ENCODE results near the gene MAP2K5. TPM values are rescaled to one million over a fixed set of nuclear protein-coding genes. Genes with fewer than 3 reads are reported as not detected.

The MAP2K5 gene
- total and polyA plus RNA-seq, 10 of the 15 experiments (the other 5 are each of a cell fraction or from before 2014, with no cell fraction given): 1.3 to 19.4 (median 9.6) TPM

DNA sequence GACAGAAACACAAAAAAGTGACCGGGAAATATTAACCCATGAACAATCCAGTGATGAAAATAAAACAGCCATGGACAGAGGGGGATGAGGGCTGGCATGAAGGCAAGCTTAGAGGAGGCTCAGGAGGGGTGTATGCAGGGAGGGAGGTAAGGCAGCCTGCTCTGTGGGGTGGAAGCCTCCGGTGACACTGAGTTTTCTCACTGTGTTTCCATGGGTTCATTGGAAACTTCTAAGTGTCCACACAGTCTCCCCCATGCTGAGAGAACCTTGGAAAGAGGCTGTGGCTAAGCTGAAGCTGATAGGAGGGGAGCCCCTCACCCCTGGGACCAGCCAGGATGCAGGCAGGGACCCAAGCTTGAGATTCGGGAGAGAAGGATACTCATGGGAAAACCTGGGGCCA lies 276.0 kb downstream of the MAP2K5 start:
- CTCF ChIA-PET: interaction anchor here (0.8 to 1.1 kb wide), 3 partner anchors 14 to 362 kb away, joined by 3 read pairs; no protein-coding TSS in a partner anchor
- no peak for ATAC-seq
- POLR2A ChIA-PET: interaction anchor here (0.6 kb wide), 1 partner anchor 97 kb away, joined by 4 read pairs; no protein-coding TSS in a partner anchor
- intact Hi-C loops (cut with micrococcal nuclease; ENCODE audit: unreplicated experiment) (no loop called here), in situ Hi-C loops (cut with MboI) (no loop called here)
- no peak overlapping the region for H3K27ac ChIP-seq (ENCODE audit: control insufficient read depth, insufficient read depth)
- no peaks in the 10 kb centered on the region for H4K20me1 ChIP-seq (ENCODE audit: control insufficient read depth, insufficient read depth)
- H3K4me3 ChIP-seq: no peak overlapping the region
- no peaks in the 10 kb centered on the region; the same call in 2 of the 3 replicates for H3K9me3 ChIP-seq (replicated peaks; ENCODE audit: control insufficient read depth, insufficient read depth, low read length)
- H3K36me3 ChIP-seq (ENCODE audit: control insufficient read depth in 2 of 2, insufficient read depth in 2 of 2, low read length in 1 of 2): no peaks in the 10 kb centered on the region
- no peaks in the 10 kb centered on the region for H3K79me2 ChIP-seq (ENCODE audit: control insufficient read depth, insufficient read depth, low read length)
- BruUV-seq (replicated peaks): no TSS peak
- no peaks in the 10 kb centered on the region for H3K4me1 ChIP-seq (ENCODE audit: control insufficient read depth, insufficient read depth, low read length)
- peaks cover 13 to 16% of the 10 kb centered on the region in 2 experiments for H3K27me3 ChIP-seq (replicated peaks in 1 of 2; ENCODE audit: control insufficient read depth in 2 of 2, insufficient read depth in 2 of 2, low read length in 1 of 2)
- no peak overlapping the region for H2AFZ ChIP-seq (ENCODE audit: control insufficient read depth, low read depth, low read length)
- RAD21 ChIA-PET (ENCODE audit: unreplicated experiment): no interaction called here
- DNase-seq (ENCODE audit: low read depth, low spot score): no peak
- WGBS (ENCODE audit: insufficient coverage, insufficient replicate concordance, low lambda C conversion rate, missing lambda C conversion rate): 86% methylated on average over 3 of the region's 3 CpGs
- SMC1A ChIA-PET (ENCODE audit: uncharacterized antibody, unreplicated experiment): interaction anchor here (1.2 to 2.0 kb wide), 2 partner anchors 32 to 34 kb away, joined by 3 to 4 read pairs; no protein-coding TSS in a partner anchor
- no peak overlapping the region for H3K9ac ChIP-seq (ENCODE audit: control insufficient read depth, insufficient read depth, low read length)
- H3K4me2 ChIP-seq (ENCODE audit: control insufficient read depth, insufficient read depth): no peak overlapping the region
- TF ChIP-seq, protein P1, sequence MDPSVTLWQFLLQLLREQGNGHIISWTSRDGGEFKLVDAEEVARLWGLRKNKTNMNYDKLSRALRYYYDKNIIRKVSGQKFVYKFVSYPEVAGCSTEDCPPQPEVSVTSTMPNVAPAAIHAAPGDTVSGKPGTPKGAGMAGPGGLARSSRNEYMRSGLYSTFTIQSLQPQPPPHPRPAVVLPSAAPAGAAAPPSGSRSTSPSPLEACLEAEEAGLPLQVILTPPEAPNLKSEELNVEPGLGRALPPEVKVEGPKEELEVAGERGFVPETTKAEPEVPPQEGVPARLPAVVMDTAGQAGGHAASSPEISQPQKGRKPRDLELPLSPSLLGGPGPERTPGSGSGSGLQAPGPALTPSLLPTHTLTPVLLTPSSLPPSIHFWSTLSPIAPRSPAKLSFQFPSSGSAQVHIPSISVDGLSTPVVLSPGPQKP (IDR thresholded peaks at IDR 0.05; ENCODE audit: low read depth, low read length): no peak
- no peak for TF ChIP-seq ZNF207 (IDR thresholded peaks at IDR 0.05; ENCODE audit: borderline replicate concordance)
- TF ChIP-seq SMAD5 (IDR thresholded peaks at IDR 0.05; ENCODE audit: low read depth): no peak
- FAIRE-seq: no peak

DNA sequence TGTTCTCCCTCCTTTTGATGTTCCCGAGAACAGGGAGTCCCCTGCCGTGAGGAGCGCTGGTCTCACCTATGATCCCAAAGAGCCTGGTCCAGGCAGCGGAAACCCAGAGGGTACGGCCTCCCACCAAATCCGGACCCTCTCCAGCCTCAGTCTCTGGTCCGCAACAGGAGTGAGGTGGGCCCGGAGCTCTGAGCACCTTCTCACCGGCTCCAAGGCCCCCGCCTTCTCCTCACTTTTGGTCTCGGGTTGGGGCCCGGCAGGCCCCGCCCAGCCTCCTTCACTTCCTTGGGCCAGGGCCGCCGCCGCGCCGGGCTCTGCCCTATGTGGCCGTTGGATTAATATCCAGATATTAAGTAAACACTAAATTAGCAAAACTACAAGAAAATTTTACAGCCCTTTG lies 277.1 kb downstream of the MAP2K5 start:
- ChIA-PET CTCF (no interaction called here), SMC1A (ENCODE audit: uncharacterized antibody, unreplicated experiment) (interaction anchor here (1.2 kb wide), 1 partner anchor 34 kb away, joined by 3 read pairs; no protein-coding TSS in a partner anchor), POLR2A (no interaction called here), RAD21 (ENCODE audit: unreplicated experiment) (no interaction called here)
- peaks cover 15 to 23% of the 10 kb centered on the region in 2 experiments for H3K27me3 ChIP-seq (replicated peaks in 1 of 2; ENCODE audit: control insufficient read depth in 2 of 2, insufficient read depth in 2 of 2, low read length in 1 of 2)
- no peak for ATAC-seq
- no peaks in the 10 kb centered on the region for H3K4me1 ChIP-seq (ENCODE audit: control insufficient read depth, insufficient read depth, low read length)
- no peak overlapping the region for H2AFZ ChIP-seq (ENCODE audit: control insufficient read depth, low read depth, low read length)
- H3K4me3 ChIP-seq: no peak overlapping the region
- no peaks in the 10 kb centered on the region; the same call in 2 of the 3 replicates for H3K9me3 ChIP-seq (replicated peaks; ENCODE audit: control insufficient read depth, insufficient read depth, low read length)
- no peak overlapping the region for H3K27ac ChIP-seq (ENCODE audit: control insufficient read depth, insufficient read depth)
- no peak overlapping the region for H3K4me2 ChIP-seq (ENCODE audit: control insufficient read depth, insufficient read depth)
- H3K79me2 ChIP-seq (ENCODE audit: control insufficient read depth, insufficient read depth, low read length): no peaks in the 10 kb centered on the region
- BruUV-seq (replicated peaks): no TSS peak
- DNase-seq (ENCODE audit: low read depth, low spot score): no peak
- H3K36me3 ChIP-seq (ENCODE audit: control insufficient read depth in 2 of 2, insufficient read depth in 2 of 2, low read length in 1 of 2): no peaks in the 10 kb centered on the region
- H4K20me1 ChIP-seq (ENCODE audit: control insufficient read depth, insufficient read depth): no peaks in the 10 kb centered on the region
- no peak for FAIRE-seq
- in situ Hi-C loops (cut with MboI): no loop called here
- no peak overlapping the region for H3K9ac ChIP-seq (ENCODE audit: control insufficient read depth, insufficient read depth, low read length)
- WGBS (ENCODE audit: insufficient coverage, insufficient replicate concordance, low lambda C conversion rate, missing lambda C conversion rate): 41% methylated on average over 16 of the region's 19 CpGs
- intact Hi-C loops (cut with micrococcal nuclease; ENCODE audit: unreplicated experiment): no loop called here
- TF ChIP-seq ZSCAN29 (IDR thresholded peaks at IDR 0.05): no peak
- TF ChIP-seq, protein P2, sequence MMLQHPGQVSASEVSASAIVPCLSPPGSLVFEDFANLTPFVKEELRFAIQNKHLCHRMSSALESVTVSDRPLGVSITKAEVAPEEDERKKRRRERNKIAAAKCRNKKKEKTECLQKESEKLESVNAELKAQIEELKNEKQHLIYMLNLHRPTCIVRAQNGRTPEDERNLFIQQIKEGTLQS (IDR thresholded peaks at IDR 0.05; ENCODE audit: borderline replicate concordance, extremely low read depth, low read depth, low read length): no peak
- no peak for TF ChIP-seq PAX5 (IDR thresholded peaks at IDR 0.05; ENCODE audit: borderline replicate concordance, low read depth, low read length)
- no peak for TF ChIP-seq TARDBP (IDR thresholded peaks at IDR 0.05; ENCODE audit: borderline replicate concordance)
- no peak for TF ChIP-seq MEF2A (IDR thresholded peaks at IDR 0.05; ENCODE audit: insufficient read depth, low read depth, low read length)
- TF ChIP-seq, protein P1 (IDR thresholded peaks at IDR 0.05; ENCODE audit: low read depth, low read length): no peak
- no peak for TF ChIP-seq JUND (IDR thresholded peaks at IDR 0.05; ENCODE audit: low read depth, low read length)
- no peak for TF ChIP-seq ZNF274 (IDR thresholded peaks at IDR 0.05; ENCODE audit: insufficient read depth, insufficient read length)
- TF ChIP-seq, protein P3, sequence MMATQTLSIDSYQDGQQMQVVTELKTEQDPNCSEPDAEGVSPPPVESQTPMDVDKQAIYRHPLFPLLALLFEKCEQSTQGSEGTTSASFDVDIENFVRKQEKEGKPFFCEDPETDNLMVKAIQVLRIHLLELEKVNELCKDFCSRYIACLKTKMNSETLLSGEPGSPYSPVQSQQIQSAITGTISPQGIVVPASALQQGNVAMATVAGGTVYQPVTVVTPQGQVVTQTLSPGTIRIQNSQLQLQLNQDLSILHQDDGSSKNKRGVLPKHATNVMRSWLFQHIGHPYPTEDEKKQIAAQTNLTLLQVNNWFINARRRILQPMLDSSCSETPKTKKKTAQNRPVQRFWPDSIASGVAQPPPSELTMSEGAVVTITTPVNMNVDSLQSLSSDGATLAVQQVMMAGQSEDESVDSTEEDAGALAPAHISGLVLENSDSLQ (IDR thresholded peaks at IDR 0.05): no peak
- TF ChIP-seq IKZF2 (IDR thresholded peaks at IDR 0.05): no peak
- no peak for TF ChIP-seq NBN (IDR thresholded peaks at IDR 0.05)
- no peak for TF ChIP-seq LARP7 (IDR thresholded peaks at IDR 0.05)
- TF ChIP-seq POU2F2 (IDR thresholded peaks at IDR 0.05; ENCODE audit: borderline replicate concordance, low read depth, low read length): no peak
- no peak for TF ChIP-seq MTA3 (IDR thresholded peaks at IDR 0.05; ENCODE audit: borderline replicate concordance, low read length)

Data from GM12878 (cell line).